Lower leg skin (tissue), 4 donors: Measurements from ENCODE around the gene TFAP2C. TPM values are rescaled to one million over a fixed set of nuclear protein-coding genes. Genes with fewer than 3 reads are reported as not detected.

Experiments
- DNase-seq, 2 donors: peaks; one replicate each; pipeline ENCODE4 v3.0.0-alpha.2; 2019; ENCODE audit warnings: low spot score in 2 of 2
- H3K4me3 ChIP-seq: fragments of 200-600 bp; sonication (generic); 2 replicates; pipeline ENCODE4 v1.5.1; 2017; ENCODE audit warnings: mild to moderate bottlenecking, low read depth; ENCODE audit not compliant: poor library complexity, severe bottlenecking
- POLR2A ChIP-seq, 2 donors: fragments of 450-650 bp; IDR thresholded peaks; one replicate each; pipeline ENCODE4 v1.6.1; 2016 to 2017; ENCODE audit warnings: antibody characterized with exemption in 2 of 2, mild to moderate bottlenecking in 1 of 2, moderate library complexity in 1 of 2
- WGBS, 2 donors: methylation state at CpG; one replicate each; pipeline ENCODE4 v1.1.5; 2018; 5-methylcytosine and 5-hydroxymethylcytosine counted together
- intact Hi-C: fragments of 100-400 bp; cut with DNase I; formaldehyde crosslinking; loops from one replicate; pipeline ENCODE4 v1.15.0; 2023; ENCODE audit warnings: low total_unique reads
- total RNA-seq, 4 donors: library from RNA; depleted of rRNA; stranded (reverse); fragments of >200 nt; gene quantifications; one replicate each; pipeline ENCODE4 v1.1.0, GENCODE V29; 2016
- TF ChIP-seq, protein P1 (sequence below), 3 donors: fragments of 450-650 bp; IDR thresholded peaks; one replicate each; pipeline ENCODE4 v1.5.1; 2016; ENCODE audit warnings: antibody characterized with exemption in 3 of 3, mild to moderate bottlenecking in 3 of 3, moderate library complexity in 2 of 3

TFAP2C gene
- total RNA-seq, 4 donors from 2014 or later, result 59.6 to 110 (median 79.8) TPM

DNA sequence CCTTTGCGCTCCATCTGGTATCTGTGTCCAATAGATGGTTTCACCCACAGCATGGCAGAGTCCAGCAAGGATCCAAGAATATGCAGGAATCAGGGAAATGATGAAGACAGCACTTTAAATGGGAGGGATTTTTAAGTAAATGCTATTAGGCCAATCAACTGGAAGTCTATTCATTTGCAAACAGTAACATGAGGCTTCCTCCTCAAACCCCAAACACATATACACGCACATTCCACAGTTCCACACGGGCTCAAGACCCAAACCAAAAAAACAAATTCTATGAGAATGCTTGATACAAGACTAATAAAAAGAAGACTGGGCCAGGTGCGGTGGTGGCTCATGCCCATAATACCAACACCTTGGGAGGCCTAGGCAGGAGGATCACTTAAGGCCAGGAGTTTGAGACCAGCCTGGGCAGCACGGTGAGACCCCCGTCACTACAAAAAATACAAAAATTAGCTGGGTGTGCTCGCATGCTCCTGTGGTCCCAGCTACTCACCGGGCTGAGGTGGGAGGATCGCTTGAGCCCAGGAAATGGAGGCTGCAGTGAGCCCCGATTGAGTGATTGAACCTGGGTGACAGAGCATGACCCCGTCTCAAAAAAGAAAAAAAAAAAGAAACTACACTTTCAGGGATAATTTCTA, 21.9 kb upstream of the TFAP2C start:
- TF ChIP-seq, protein P1, sequence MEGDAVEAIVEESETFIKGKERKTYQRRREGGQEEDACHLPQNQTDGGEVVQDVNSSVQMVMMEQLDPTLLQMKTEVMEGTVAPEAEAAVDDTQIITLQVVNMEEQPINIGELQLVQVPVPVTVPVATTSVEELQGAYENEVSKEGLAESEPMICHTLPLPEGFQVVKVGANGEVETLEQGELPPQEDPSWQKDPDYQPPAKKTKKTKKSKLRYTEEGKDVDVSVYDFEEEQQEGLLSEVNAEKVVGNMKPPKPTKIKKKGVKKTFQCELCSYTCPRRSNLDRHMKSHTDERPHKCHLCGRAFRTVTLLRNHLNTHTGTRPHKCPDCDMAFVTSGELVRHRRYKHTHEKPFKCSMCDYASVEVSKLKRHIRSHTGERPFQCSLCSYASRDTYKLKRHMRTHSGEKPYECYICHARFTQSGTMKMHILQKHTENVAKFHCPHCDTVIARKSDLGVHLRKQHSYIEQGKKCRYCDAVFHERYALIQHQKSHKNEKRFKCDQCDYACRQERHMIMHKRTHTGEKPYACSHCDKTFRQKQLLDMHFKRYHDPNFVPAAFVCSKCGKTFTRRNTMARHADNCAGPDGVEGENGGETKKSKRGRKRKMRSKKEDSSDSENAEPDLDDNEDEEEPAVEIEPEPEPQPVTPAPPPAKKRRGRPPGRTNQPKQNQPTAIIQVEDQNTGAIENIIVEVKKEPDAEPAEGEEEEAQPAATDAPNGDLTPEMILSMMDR (IDR thresholded peaks at IDR 0.05), result no peak
- TF ChIP-seq POLR2A (IDR thresholded peaks at IDR 0.05), result no peak
- WGBS, 2 donors, result 90 to 91% methylated on average over 11 of the region's 11 CpGs
- H3K4me3 ChIP-seq, result no peak overlapping the region
- DNase-seq, result no peak
- intact Hi-C loops, result no loop called here

GRCh38 chr20:56608376-56608775, 20.7 kb upstream of the TFAP2C start:
- TF ChIP-seq POLR2A (IDR thresholded peaks at IDR 0.05), result no peak
- TF ChIP-seq, protein P1 (IDR thresholded peaks at IDR 0.05), result no peak
- intact Hi-C loops, result no loop called here

GRCh38 chr20:56609321-56609720, 19.8 kb upstream of the TFAP2C start:
- intact Hi-C loops, result no loop called here
- WGBS, 2 donors, result 76 to 96% methylated on average over 2 to 3 of the region's 3 CpGs
- no peak for DNase-seq
- TF ChIP-seq, protein P1 (IDR thresholded peaks at IDR 0.05), result no peak
- TF ChIP-seq POLR2A (IDR thresholded peaks at IDR 0.05), result no peak
- H3K4me3 ChIP-seq, result no peak overlapping the region

More at GRCh38 chr20:56608376-56608775, 20.7 kb upstream of the TFAP2C start:
- no peak for DNase-seq
- WGBS, 2 donors, result 93% methylated on average over 3 of the region's 3 CpGs
- no peak overlapping the region for H3K4me3 ChIP-seq

DNA sequence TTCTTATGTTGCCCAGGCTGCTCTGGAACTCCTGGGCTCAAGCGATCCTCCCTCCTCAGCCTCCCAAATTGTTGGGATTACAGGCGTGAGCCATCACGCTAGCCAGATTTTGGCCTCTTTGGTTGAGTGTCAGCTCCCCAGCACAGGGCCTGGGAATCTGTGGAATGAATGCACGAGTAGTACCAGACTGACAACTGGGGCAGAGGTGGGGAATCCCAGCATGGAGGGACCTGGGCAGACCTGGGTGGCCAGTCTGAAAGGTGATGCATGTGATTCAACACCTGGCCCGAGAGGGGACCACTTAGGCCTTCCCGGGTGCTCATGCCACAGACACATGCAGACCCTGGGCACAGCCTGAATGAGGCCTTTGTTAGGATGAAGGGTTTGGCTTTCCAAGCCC, 19.0 kb upstream of the TFAP2C start:
- 92 to 95% methylated on average over 6 of the region's 6 CpGs for WGBS, 2 donors
- H3K4me3 ChIP-seq, result no peak overlapping the region
- TF ChIP-seq POLR2A (IDR thresholded peaks at IDR 0.05), result no peak
- TF ChIP-seq, protein P1 (IDR thresholded peaks at IDR 0.05), result no peak
- intact Hi-C loops, result no loop called here
- DNase-seq, result no peak

DNA sequence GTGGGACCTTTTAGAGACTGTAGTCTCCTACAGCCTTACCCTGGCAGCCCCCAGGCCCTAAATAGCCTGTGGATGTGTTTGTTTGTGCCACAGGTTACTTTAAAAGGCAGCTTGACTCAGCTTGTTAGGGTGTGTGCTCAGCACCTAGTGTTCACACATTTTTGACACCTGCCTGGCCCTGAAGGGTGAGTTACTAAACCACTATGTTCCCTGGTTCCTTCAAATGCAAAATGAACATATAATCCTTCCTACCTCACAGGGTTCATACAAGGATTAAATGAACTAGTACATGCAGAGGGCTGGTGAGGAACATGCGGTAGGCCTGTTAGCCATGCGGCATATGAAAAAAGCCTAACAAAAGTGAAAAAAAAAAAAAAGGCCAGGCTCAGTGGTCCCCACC, 14.9 kb upstream of the TFAP2C start:
- H3K4me3 ChIP-seq, result no peak overlapping the region
- 76 to 83% methylated on average over 2 of the region's 2 CpGs for WGBS, 2 donors
- TF ChIP-seq, protein P1 (IDR thresholded peaks at IDR 0.05), result no peak
- no peak for TF ChIP-seq POLR2A (IDR thresholded peaks at IDR 0.05)
- intact Hi-C loops, result no loop called here
- DNase-seq, result no peak

DNA sequence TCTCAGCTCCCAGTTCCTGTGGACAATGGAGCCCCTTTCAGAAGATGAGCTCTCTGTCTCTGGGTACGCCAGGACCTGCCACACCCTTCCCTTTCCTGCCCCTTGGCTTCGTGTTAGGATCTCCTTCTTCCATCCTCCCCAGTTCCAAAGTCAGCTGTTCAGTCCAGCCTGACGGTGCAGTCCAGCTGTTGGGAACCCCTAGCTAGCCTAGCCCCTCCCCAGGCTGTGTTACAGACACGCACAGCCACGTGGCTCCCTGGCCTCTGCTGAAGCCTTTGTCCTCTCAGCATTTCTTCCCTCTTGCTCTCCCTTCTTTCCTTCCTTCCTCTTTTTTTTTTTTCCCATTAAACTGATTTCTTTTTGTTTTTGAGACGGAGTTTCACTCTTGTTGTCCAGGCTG, 12.4 kb upstream of the TFAP2C start:
- intact Hi-C loops, result no loop called here
- 36 to 55% methylated on average over 6 of the region's 6 CpGs for WGBS, 2 donors
- H3K4me3 ChIP-seq, result no peak overlapping the region
- no peak for DNase-seq
- no peak for TF ChIP-seq POLR2A (IDR thresholded peaks at IDR 0.05)
- TF ChIP-seq, protein P1 (IDR thresholded peaks at IDR 0.05), result no peak
